ENCODE data around the gene STK24.

The STK24 gene

GRCh38 chr13:98520674-98521449 is 56.0 kb downstream of the STK24 start:
- H3K27me3 ChIP-seq (ENCODE audit: control insufficient read depth, low read length): no peaks in the 10 kb centered on the region
- no peak overlapping the region for H3K4me3 ChIP-seq (ENCODE audit: low read length)
- peaks cover 43% of the 10 kb centered on the region for H4K20me1 ChIP-seq (ENCODE audit: control insufficient read depth, insufficient read depth, low read depth, low read length)
- no peaks in the 10 kb centered on the region for H3K9me3 ChIP-seq (ENCODE audit: control insufficient read depth, insufficient read depth, low read length)
- H3K9me2 ChIP-seq (replicated peaks; ENCODE audit: control insufficient read depth, low read length): no peaks in the 10 kb centered on the region
- H3K79me2 ChIP-seq (ENCODE audit: control insufficient read depth, low read length): peaks cover 99% of the 10 kb centered on the region
- TF ChIP-seq, protein P1, sequence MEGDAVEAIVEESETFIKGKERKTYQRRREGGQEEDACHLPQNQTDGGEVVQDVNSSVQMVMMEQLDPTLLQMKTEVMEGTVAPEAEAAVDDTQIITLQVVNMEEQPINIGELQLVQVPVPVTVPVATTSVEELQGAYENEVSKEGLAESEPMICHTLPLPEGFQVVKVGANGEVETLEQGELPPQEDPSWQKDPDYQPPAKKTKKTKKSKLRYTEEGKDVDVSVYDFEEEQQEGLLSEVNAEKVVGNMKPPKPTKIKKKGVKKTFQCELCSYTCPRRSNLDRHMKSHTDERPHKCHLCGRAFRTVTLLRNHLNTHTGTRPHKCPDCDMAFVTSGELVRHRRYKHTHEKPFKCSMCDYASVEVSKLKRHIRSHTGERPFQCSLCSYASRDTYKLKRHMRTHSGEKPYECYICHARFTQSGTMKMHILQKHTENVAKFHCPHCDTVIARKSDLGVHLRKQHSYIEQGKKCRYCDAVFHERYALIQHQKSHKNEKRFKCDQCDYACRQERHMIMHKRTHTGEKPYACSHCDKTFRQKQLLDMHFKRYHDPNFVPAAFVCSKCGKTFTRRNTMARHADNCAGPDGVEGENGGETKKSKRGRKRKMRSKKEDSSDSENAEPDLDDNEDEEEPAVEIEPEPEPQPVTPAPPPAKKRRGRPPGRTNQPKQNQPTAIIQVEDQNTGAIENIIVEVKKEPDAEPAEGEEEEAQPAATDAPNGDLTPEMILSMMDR (IDR thresholded peaks at IDR 0.05; ENCODE audit: low read depth, low read length, poor library complexity, severe bottlenecking): no peak
- TF ChIP-seq EZH2phosphoT487 (IDR thresholded peaks at IDR 0.05; ENCODE audit: borderline replicate concordance, low read length): no peak
- H3K36me3 ChIP-seq (ENCODE audit: control insufficient read depth, low read length): peaks cover 36% of the 10 kb centered on the region
- no peaks in the 10 kb centered on the region for H3F3A ChIP-seq (ENCODE audit: control insufficient read depth, insufficient read depth)
- peaks cover 3% of the 10 kb centered on the region; the same call in 1 of the 2 replicates for H3K4me1 ChIP-seq (ENCODE audit: control insufficient read depth, low read length)
- no peak overlapping the region for H3K4me2 ChIP-seq (ENCODE audit: low read length)
- H3K27ac ChIP-seq (ENCODE audit: low read depth, low read length): no peak overlapping the region

DNA sequence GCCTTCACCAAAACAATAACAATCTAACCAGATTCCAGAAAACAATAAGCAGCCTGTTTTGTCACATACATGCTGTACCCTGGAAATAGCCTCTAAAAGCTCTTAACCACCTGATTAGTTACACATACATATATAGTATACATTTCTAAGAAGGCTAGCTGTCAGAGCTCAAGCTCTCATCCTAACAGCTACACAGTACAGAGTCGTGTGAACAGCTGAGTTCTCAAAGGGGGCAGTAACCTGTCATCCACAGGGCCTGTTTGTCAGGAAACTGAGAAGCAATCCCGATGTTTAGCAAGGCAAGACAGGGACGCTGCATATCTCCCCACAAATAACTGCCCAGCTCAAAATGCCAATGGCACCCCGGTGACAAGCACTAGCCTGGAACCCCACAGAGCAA is 56.9 kb downstream of the STK24 start:
- Histone ChIP-seq H3K4me2 (ENCODE audit: low read length) (no peak overlapping the region), H3K4me3 (ENCODE audit: low read length) (no peak overlapping the region), H4K20me1 (ENCODE audit: control insufficient read depth, insufficient read depth, low read depth, low read length) (peaks cover 41% of the 10 kb centered on the region), H3K79me2 (ENCODE audit: control insufficient read depth, low read length) (peaks cover 99% of the 10 kb centered on the region), H3K9me2 (replicated peaks; ENCODE audit: control insufficient read depth, low read length) (no peaks in the 10 kb centered on the region), H3K27ac (ENCODE audit: low read depth, low read length) (no peak overlapping the region), H3K9me3 (ENCODE audit: control insufficient read depth, insufficient read depth, low read length) (no peaks in the 10 kb centered on the region), H3F3A (ENCODE audit: control insufficient read depth, insufficient read depth) (no peaks in the 10 kb centered on the region), H3K4me1 (ENCODE audit: control insufficient read depth, low read length) (no peaks in the 10 kb centered on the region), H3K36me3 (ENCODE audit: control insufficient read depth, low read length) (peaks cover 42% of the 10 kb centered on the region), H3K27me3 (ENCODE audit: control insufficient read depth, low read length) (no peaks in the 10 kb centered on the region)
- TF ChIP-seq, protein P1 (IDR thresholded peaks at IDR 0.05; ENCODE audit: low read depth, low read length, poor library complexity, severe bottlenecking): no peak
- TF ChIP-seq EZH2phosphoT487 (IDR thresholded peaks at IDR 0.05; ENCODE audit: borderline replicate concordance, low read length): no peak

DNA sequence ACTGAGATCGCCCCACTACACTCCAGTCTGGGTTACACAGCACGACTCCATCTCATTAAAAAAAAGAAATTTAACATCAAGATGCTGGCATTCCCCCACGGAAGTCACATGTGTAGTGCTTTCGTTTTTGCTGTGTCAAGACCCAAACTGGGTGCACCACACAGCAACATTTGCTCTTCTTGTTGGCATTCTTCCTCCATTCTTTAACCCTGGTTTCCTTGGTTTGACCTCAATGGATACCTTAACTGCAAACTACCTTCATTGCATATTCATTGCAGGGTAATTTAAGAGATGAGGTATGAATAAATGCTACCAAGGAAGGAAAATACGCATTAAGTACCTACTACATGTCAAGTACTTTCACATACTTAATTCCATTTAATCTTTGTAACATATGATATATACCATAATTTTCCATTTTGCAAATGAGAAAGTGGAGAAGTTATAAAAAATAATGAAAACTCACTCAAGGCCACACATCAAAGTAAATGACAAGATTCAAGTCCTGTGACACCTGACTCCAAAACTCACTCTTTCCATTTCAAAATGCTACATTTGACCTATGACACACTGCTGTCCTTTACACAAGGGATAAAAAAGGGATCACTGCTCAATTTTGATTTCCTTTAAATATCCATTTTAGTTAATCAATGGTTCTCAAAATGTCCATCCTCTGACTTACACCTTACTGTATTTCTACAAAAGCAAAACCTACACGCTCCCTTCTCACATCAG is 59.2 kb downstream of the STK24 start:
- H3F3A ChIP-seq (ENCODE audit: control insufficient read depth, insufficient read depth): no peaks in the 10 kb centered on the region

More for the DNA sequence above, 59.2 kb downstream of the STK24 start:
- H3K4me1 ChIP-seq (ENCODE audit: control insufficient read depth, low read length): peaks cover 2% of the 10 kb centered on the region; the same call in 1 of the 2 replicates
- H3K9me2 ChIP-seq (replicated peaks; ENCODE audit: control insufficient read depth, low read length): no peaks in the 10 kb centered on the region
- H3K4me3 ChIP-seq (ENCODE audit: low read length): no peak overlapping the region
- TF ChIP-seq, protein P1 (IDR thresholded peaks at IDR 0.05; ENCODE audit: low read depth, low read length, poor library complexity, severe bottlenecking): no peak
- no peak for TF ChIP-seq EZH2phosphoT487 (IDR thresholded peaks at IDR 0.05; ENCODE audit: borderline replicate concordance, low read length)
- no peak overlapping the region for H3K27ac ChIP-seq (ENCODE audit: low read depth, low read length)
- H3K79me2 ChIP-seq (ENCODE audit: control insufficient read depth, low read length): peaks cover 99% of the 10 kb centered on the region
- H3K9me3 ChIP-seq (ENCODE audit: control insufficient read depth, insufficient read depth, low read length): no peaks in the 10 kb centered on the region
- peaks cover 39% of the 10 kb centered on the region for H4K20me1 ChIP-seq (ENCODE audit: control insufficient read depth, insufficient read depth, low read depth, low read length)
- no peaks in the 10 kb centered on the region for H3K27me3 ChIP-seq (ENCODE audit: control insufficient read depth, low read length)
- no peak overlapping the region for H3K4me2 ChIP-seq (ENCODE audit: low read length)
- H3K36me3 ChIP-seq (ENCODE audit: control insufficient read depth, low read length): peaks cover 58% of the 10 kb centered on the region
